ENCODE results near the gene TREX2. TPM values are rescaled to one million over a fixed set of nuclear protein-coding genes. Genes with fewer than 3 reads are reported as not detected.

The TREX2 gene
- total RNA-seq, 2 experiments from 2014 or later = 1.7 to 1.9 TPM

- CTCF ChIA-PET = no interaction called here
Measured at GRCh38 chrX:153457827-153458466, 12.1 kb upstream of the TREX2 start.

GRCh38 chrX:153457136-153457825 is 11.4 kb upstream of the TREX2 start:
- ChIA-PET CTCF (no interaction called here), POLR2A (interaction anchor here (0.5 kb wide), 1 partner anchor 16 kb away, joined by 3 read pairs; no protein-coding TSS in a partner anchor)

More at GRCh38 chrX:153457827-153458466, 12.1 kb upstream of the TREX2 start:
- POLR2A ChIA-PET = no interaction called here

GRCh38 chrX:153456704-153457103 is 10.8 kb upstream of the TREX2 start:
- CTCF ChIA-PET = no interaction called here

GRCh38 chrX:153456161-153456560 is 10.3 kb upstream of the TREX2 start:
- ChIA-PET POLR2A (no interaction called here), CTCF (no interaction called here)

More at GRCh38 chrX:153456704-153457103, 10.8 kb upstream of the TREX2 start:
- POLR2A ChIA-PET = interaction anchor here (0.5 kb wide), 1 partner anchor 17 kb away, joined by 3 read pairs; no protein-coding TSS in a partner anchor

- ChIA-PET POLR2A (no interaction called here), CTCF (no interaction called here)
Measured at GRCh38 chrX:153455571-153455970, 9.7 kb upstream of the TREX2 start.

GRCh38 chrX:153454901-153455550 is 9.2 kb upstream of the TREX2 start:
- CTCF ChIA-PET = no interaction called here
- POLR2A ChIA-PET = no interaction called here

- CTCF ChIA-PET = no interaction called here
- POLR2A ChIA-PET = no interaction called here
Measured at GRCh38 chrX:153450949-153451277, 5.1 kb upstream of the TREX2 start.

- POLR2A ChIA-PET = no interaction called here
- CTCF ChIA-PET = no interaction called here
Measured at GRCh38 chrX:153450114-153450948, 4.5 kb upstream of the TREX2 start.

- ChIA-PET CTCF (no interaction called here), POLR2A (no interaction called here)
Measured at GRCh38 chrX:153449368-153450113, 3.7 kb upstream of the TREX2 start.

GRCh38 chrX:153448556-153449367 is 2.9 kb upstream of the TREX2 start:
- POLR2A ChIA-PET = no interaction called here
- CTCF ChIA-PET = no interaction called here

GRCh38 chrX:153447581-153447960 is 1.7 kb upstream of the TREX2 start:
- POLR2A ChIA-PET = no interaction called here
- CTCF ChIA-PET = no interaction called here

- POLR2A ChIA-PET = no interaction called here
Measured at GRCh38 chrX:153446950-153447580, 1.2 kb upstream of the TREX2 start.

GRCh38 chrX:153446636-153446936 is 730 bp upstream of the TREX2 start:
- ChIA-PET POLR2A (no interaction called here), CTCF (no interaction called here)

More at GRCh38 chrX:153446950-153447580, 1.2 kb upstream of the TREX2 start:
- CTCF ChIA-PET = no interaction called here

- POLR2A ChIA-PET = no interaction called here
- CTCF ChIA-PET = no interaction called here
Measured at GRCh38 chrX:153445106-153445855, 575 bp downstream of the TREX2 start.

- CTCF ChIA-PET = no interaction called here
Measured at GRCh38 chrX:153444333-153445011, 1.4 kb downstream of the TREX2 start.

GRCh38 chrX:153443476-153444332 is 2.2 kb downstream of the TREX2 start:
- CTCF ChIA-PET = no interaction called here
- POLR2A ChIA-PET = no interaction called here

More at GRCh38 chrX:153444333-153445011, 1.4 kb downstream of the TREX2 start:
- POLR2A ChIA-PET = no interaction called here

GRCh38 chrX:153442463-153442862 is 3.4 kb downstream of the TREX2 start:
- ChIA-PET CTCF (no interaction called here), POLR2A (no interaction called here)
